Kidney (tissue), 14 donors: ENCODE results near the gene TRIO. TPM values are rescaled to one million over a fixed set of nuclear protein-coding genes. Genes with fewer than 3 reads are reported as not detected.

ENCODE experiments used
- DNase-seq, 5 donors: peaks; one replicate each; pipeline ENCODE4 v3.0.0-alpha.2; 2013 to 2020
- FAIRE-seq: peaks from 2 replicates; lab custom pipeline; 2012; peaks lifted over from hg19 to GRCh38; lab: Jason Lieb, UNC
- H3K27ac ChIP-seq, 2 donors: one replicate each; pipeline ENCODE4 v1.7.0; 2013; ENCODE audit warnings: low read depth in 2 of 2, low read length in 2 of 2, inconsistent platforms in 1 of 2
- H3K27me3 ChIP-seq: one replicate; pipeline ENCODE4 v1.7.1; 2013; ENCODE audit warnings: low read length, inconsistent platforms; ENCODE audit not compliant: control insufficient read depth, insufficient read depth
- H3K36me3 ChIP-seq, 3 donors: one replicate each; pipeline versions ENCODE4 v1.7.0 to v1.7.1; 2013; ENCODE audit warnings: low read length in 3 of 3, control low read depth in 1 of 3, inconsistent platforms in 1 of 3; ENCODE audit not compliant: insufficient read depth in 3 of 3, control insufficient read depth in 2 of 3
- H3K4me1 ChIP-seq, 3 donors: one replicate each; pipeline versions ENCODE4 v1.7.0 to v1.7.1; 2013; ENCODE audit warnings: low read length in 3 of 3, inconsistent platforms in 1 of 3, low read depth in 1 of 3; ENCODE audit not compliant: control insufficient read depth in 2 of 3, insufficient read depth in 2 of 3
- H3K4me3 ChIP-seq, 3 donors: one replicate each; pipeline versions ENCODE4 v1.7.0 to v1.8.1; 2013; ENCODE audit warnings: low read length in 3 of 3, control low read depth in 1 of 3, inconsistent platforms in 1 of 3
- H3K9ac ChIP-seq, 3 donors: one replicate each; pipeline versions ENCODE4 v1.7.0 to v1.7.1; 2013; ENCODE audit warnings: low read length in 3 of 3, control low read depth in 1 of 3, inconsistent platforms in 1 of 3
- H3K9me3 ChIP-seq, 3 donors: one replicate each; pipeline versions ENCODE4 v1.7.0 to v1.7.1; 2013; ENCODE audit warnings: low read length in 3 of 3, control low read depth in 1 of 3, inconsistent platforms in 1 of 3; ENCODE audit not compliant: control insufficient read depth in 2 of 3, insufficient read depth in 1 of 3
- intact Hi-C: fragments of 100-400 bp; cut with DNase I; formaldehyde crosslinking; loops from one replicate; pipeline ENCODE4 v1.11.1; 2022
- polyA plus RNA-seq: library from polyadenylated mRNA; stranded (reverse); fragments of 350-450 nt; fragmentation: Illumina TruSeq; extraction: RNeasy Lipid Tissue Mini Kit (QIAGEN cat#74804); gene quantifications from one replicate; pipeline ENCODE4 v1.2.3, GENCODE V29; 2014; ENCODE audit warnings: low read depth, low replicate concordance; ENCODE audit not compliant: insufficient read depth
- total RNA-seq: library from RNA; stranded (reverse); fragmentation: NEBNext Ultra II Directional; extraction: Animal tissue kit (Norgen Biotek cat#: 25700); gene quantifications from one replicate; pipeline ENCODE4 v1.2.1, GENCODE V29; 2021
- TF ChIP-seq, protein P1 (sequence below): IDR thresholded peaks from 3 replicates; pipeline ENCODE4 v1.5.1; 2012; ENCODE audit warnings: mild to moderate bottlenecking, moderate library complexity, borderline replicate concordance; ENCODE audit not compliant: insufficient read depth; ENCODE audit errors: extremely low read depth
- donor health status: control.
- donor health status: control.
- donor health status: control.
- donor health status: control.
- donor health status: control.
- donor health status: DM: yes; HTN: yes; CAD: no.
- donor health status: Normal renal cell carcinoma (clear cell type).

The TRIO gene
- total and polyA plus RNA-seq, 2 donors from 2014 or later, result 9.5 to 149 TPM

DNA sequence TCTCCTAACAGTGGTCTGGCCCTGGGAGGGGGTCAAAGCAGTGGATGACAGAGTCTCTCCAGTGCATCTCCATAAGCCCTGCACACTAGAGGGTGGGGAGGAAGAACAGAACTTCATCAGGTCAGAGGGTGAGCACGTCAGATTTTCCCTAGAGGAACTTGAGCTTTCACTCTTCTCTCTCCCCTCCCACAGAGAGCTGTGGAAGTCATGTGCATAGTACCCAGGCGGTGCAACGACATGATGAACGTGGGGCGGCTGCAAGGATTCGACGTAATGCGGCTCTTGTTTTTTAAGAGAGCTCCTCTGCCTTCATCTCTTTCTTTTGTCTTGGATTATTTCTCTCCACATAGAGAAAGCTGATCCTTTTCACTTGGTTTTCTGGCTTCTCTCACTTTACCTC lies 338.2 kb downstream of the TRIO start:
- H3K4me3 ChIP-seq, result no peak overlapping the region
- no peak overlapping the region for H3K27ac ChIP-seq
- no peaks in the 10 kb centered on the region for H3K27me3 ChIP-seq
- FAIRE-seq (no peak), DNase-seq (no peak)
- intact Hi-C loops, result no loop called here
- H3K4me1 ChIP-seq, result no peaks in the 10 kb centered on the region
- TF ChIP-seq, protein P1, sequence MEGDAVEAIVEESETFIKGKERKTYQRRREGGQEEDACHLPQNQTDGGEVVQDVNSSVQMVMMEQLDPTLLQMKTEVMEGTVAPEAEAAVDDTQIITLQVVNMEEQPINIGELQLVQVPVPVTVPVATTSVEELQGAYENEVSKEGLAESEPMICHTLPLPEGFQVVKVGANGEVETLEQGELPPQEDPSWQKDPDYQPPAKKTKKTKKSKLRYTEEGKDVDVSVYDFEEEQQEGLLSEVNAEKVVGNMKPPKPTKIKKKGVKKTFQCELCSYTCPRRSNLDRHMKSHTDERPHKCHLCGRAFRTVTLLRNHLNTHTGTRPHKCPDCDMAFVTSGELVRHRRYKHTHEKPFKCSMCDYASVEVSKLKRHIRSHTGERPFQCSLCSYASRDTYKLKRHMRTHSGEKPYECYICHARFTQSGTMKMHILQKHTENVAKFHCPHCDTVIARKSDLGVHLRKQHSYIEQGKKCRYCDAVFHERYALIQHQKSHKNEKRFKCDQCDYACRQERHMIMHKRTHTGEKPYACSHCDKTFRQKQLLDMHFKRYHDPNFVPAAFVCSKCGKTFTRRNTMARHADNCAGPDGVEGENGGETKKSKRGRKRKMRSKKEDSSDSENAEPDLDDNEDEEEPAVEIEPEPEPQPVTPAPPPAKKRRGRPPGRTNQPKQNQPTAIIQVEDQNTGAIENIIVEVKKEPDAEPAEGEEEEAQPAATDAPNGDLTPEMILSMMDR, result no peak
- H3K9ac ChIP-seq, result no peak overlapping the region
- peaks cover 4 to 50% (median 28%) of the 10 kb centered on the region in 3 donors for H3K36me3 ChIP-seq
- H3K9me3 ChIP-seq, result no peaks in the 10 kb centered on the region

DNA sequence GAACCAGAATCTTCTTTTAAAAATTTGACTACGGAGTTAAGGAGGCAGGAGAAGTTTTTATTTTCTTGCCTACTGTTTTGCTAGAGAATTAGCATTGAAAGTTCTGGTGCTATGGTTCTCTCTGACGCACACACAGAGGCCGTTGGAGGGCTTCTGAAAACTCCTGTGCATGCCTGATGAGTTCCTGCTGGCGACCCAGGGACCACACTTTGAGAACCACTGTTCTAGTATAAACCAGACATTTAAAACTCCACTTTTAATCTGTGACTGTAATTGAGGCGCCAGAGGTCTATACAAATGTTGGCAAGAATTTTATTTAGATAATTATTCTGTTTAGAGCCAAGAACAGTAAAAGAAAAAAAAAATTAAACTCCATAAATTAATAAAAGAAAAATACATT lies 338.9 kb downstream of the TRIO start:
- H3K9me3 ChIP-seq, result no peaks in the 10 kb centered on the region
- no peak overlapping the region for H3K27ac ChIP-seq
- peaks cover 4 to 45% (median 30%) of the 10 kb centered on the region in 3 donors for H3K36me3 ChIP-seq
- H3K9ac ChIP-seq, result no peak overlapping the region
- DNase-seq (peak in 1 of 5 donors; percentile 80), FAIRE-seq (no peak)
- H3K4me3 ChIP-seq, result no peak overlapping the region
- TF ChIP-seq, protein P1, result no peak
- intact Hi-C loops, result no loop called here
- no peaks in the 10 kb centered on the region for H3K27me3 ChIP-seq
- no peaks in the 10 kb centered on the region for H3K4me1 ChIP-seq

DNA sequence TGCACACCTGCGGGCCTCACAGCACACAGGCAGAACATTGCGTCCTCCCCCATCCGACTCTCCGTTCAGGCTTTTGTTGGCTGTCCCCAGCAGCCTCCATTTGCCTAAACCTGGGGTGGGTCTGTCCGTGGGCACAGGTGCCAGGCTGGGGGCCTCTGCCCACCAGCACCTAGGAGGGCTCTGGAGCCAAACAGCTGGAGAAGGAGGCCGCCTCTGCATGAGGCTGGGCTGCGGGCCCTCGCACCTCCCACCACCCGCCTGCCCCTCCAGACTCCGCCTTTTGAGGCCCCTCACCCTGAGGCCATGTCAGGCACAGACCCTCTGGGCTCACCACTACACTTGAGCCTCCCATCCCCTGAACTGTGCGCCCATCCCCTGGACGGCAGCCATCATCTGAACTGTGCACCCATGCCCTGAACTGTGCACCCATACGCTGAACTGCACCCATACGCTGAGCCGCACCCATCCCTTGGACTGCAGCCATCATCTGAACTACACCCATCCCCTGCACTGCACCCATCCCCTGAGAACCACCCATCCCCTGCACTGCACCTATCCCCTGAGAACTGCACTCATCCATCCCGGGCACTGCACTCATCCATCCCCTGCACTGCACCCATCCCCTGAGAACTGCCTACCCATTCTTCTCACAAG lies 340.5 kb downstream of the TRIO start:
- H3K4me3 ChIP-seq, result no peak overlapping the region
- intact Hi-C loops, result no loop called here
- no peaks in the 10 kb centered on the region for H3K4me1 ChIP-seq
- H3K9ac ChIP-seq, result no peak overlapping the region
- peaks cover 4 to 43% (median 30%) of the 10 kb centered on the region in 3 donors for H3K36me3 ChIP-seq
- FAIRE-seq (no peak), DNase-seq (no peak)
- H3K9me3 ChIP-seq, result no peaks in the 10 kb centered on the region
- H3K27ac ChIP-seq, result no peak overlapping the region
- TF ChIP-seq, protein P1, result no peak
- H3K27me3 ChIP-seq, result no peaks in the 10 kb centered on the region
